Posterior cingulate gyrus (tissue), 11 donors: ENCODE measurements around the gene PNMA3.
"Not testable (repeated sequence)": the region's sequence is repeated elsewhere in the genome, so short reads cannot be mapped to it uniquely, and the experiment has no call there.

Experiments
- DNase-seq, 10 donors: peaks; one replicate each; pipeline versions ENCODE4 v3.0.0 to v3.0.0-alpha.2; 2020 to 2021; ENCODE audit warnings: mixed read lengths in 3 of 10
- intact Hi-C: fragments of 100-400 bp; cut with DNase I; formaldehyde crosslinking; loops from one replicate; pipeline ENCODE4 v1.15.1; 2023

PNMA3 gene

GRCh38 chrX:153071909-153072583 is 15.8 kb downstream of the PNMA3 start, which contains the start of gene PNMA6A:
PNMA6A (plus strand) TSS chrX:153072454; CDS start chrX:153073063, 609 bp downstream.
- intact Hi-C loops, DNase-seq: not testable (repeated sequence)

GRCh38 chrX:153073331-153073730 is 17.1 kb downstream of the PNMA3 start:
- DNase-seq, intact Hi-C loops: not testable (repeated sequence)

GRCh38 chrX:153074262-153074899 is 18.1 kb downstream of the PNMA3 start:
- intact Hi-C loops: no loop called here
- DNase-seq: peak in 1 of 10 donors; percentile 70

GRCh38 chrX:153074935-153075334 is 18.7 kb downstream of the PNMA3 start:
- no peak for DNase-seq
- intact Hi-C loops: no loop called here

- intact Hi-C loops: no loop called here
- no peak for DNase-seq
These were observed 19.1 kb downstream of the PNMA3 start for GRCh38 chrX:153075366-153075765.

- intact Hi-C loops, DNase-seq: not testable (repeated sequence)
These were observed 21.3 kb downstream of the PNMA3 start for GRCh38 chrX:153077437-153078135.

- intact Hi-C loops, DNase-seq: not testable (repeated sequence)
These were observed 27.1 kb downstream of the PNMA3 start for GRCh38 chrX:153083238-153083923.

- DNase-seq: no peak
- intact Hi-C loops: no loop called here
These were observed 46.1 kb downstream of the PNMA3 start for GRCh38 chrX:153102418-153102817.

GRCh38 chrX:153104959-153105358 is 48.7 kb downstream of the PNMA3 start:
- intact Hi-C loops, DNase-seq: not testable (repeated sequence)

GRCh38 chrX:153106092-153106801 is 50.0 kb downstream of the PNMA3 start:
- intact Hi-C loops, DNase-seq: not testable (repeated sequence)
